ENCODE measurements around the gene KIAA1958.

GRCh38 chr9:112631313-112632070, 144.9 kb downstream of the KIAA1958 start:
- TF ChIP-seq CTCF (conservative IDR thresholded peaks at IDR 0.05; ENCODE audit: low read depth, low read length) = no peak
- TF ChIP-seq RCOR1 (IDR thresholded peaks at IDR 0.05; ENCODE audit: insufficient replicate concordance, low read length) = no peak
- TF ChIP-seq NFE2L2 (IDR thresholded peaks at IDR 0.05; ENCODE audit: low read depth, low read length) = no peak
